Cerebellar nuclear complex (tissue), 1 donor: ENCODE results near the gene ROMO1.
"Not testable (repeated sequence)": the region's sequence is repeated elsewhere in the genome, so short reads cannot be mapped to it uniquely, and the experiment has no call there.

ENCODE experiments used
- DNase-seq, 2 experiments: peaks; one replicate each; lab custom pipeline; 2025; lab: John Stamatoyannopoulos, UW

Gene ROMO1

DNA sequence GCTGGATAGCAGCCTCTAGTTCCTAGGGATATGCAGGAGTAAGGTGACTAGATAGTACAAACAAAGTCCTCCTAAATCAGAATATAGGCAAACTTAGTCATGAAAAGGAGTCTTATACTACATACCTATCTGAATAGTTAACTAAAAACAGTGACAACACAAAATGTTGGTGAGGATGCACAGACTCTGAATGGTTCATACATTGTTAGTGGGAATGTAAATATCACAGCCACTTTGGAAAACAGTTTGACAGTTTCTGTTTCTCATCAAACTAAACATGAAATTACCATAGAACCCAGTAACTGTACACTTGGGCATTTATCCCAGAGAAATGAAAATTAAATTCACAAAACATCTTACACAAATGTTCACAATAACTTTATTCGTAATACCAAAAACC, 17.2 kb upstream of the ROMO1 start:
- no peak for DNase-seq

DNA sequence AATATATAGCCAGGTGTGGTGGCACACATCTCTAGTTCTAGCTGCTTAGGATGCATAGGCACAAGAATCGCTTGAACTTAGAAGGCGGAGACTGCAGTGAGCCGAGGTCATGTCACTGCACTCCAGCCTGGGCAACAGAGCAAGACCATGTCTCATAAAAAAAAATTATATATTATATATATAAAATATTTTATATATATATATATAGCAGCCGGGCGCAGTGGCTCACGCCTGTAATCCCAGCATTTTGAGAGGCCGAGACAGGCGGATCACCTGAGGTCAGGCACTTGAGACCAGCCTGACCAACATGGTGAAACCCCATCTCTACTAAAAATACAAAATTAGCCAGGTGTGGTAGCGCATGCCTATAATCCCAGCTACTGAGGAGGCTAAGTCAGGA, 13.8 kb upstream of the ROMO1 start:
- not testable (repeated sequence) for DNase-seq

DNA sequence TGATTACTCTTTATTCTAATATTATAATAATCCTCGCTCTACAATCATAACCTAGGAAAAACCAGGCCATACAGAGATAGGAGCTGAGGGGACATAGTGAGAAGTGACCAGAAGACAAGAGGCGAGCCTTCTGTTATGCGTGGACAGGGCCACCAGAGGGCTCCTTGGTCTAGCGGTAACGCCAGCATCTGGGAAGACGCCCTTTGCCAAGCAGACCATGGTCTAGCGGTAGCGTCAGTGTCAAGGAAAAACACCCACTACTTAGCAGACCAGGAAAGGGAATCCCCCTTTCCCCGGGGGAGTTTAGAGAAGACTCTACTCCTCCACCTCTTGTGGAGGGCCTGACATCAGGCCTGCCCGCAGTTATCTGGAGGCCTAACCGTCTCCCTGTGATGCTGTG, 12.3 kb upstream of the ROMO1 start:
- DNase-seq = not testable (repeated sequence)

DNA sequence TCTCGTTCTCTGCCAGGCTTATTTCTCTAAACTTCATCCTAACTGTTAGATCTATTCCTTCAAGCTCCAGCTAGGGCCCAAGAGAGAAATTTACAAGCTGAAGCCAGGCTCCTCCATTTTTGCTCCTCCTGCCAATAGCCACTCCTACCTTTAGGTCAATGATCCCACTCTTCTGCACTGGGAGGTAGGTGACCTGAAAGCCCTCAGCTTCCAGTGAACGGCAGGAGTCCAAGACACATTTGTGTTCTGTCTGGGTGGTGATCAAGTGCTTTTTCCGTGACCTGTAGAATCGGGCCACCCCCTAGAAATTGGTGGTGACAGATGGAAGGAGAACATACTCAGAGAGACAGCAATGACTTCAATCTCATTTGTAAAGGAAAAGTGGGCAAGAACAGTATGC, 8.9 kb upstream of the ROMO1 start:
- no peak for DNase-seq

DNA sequence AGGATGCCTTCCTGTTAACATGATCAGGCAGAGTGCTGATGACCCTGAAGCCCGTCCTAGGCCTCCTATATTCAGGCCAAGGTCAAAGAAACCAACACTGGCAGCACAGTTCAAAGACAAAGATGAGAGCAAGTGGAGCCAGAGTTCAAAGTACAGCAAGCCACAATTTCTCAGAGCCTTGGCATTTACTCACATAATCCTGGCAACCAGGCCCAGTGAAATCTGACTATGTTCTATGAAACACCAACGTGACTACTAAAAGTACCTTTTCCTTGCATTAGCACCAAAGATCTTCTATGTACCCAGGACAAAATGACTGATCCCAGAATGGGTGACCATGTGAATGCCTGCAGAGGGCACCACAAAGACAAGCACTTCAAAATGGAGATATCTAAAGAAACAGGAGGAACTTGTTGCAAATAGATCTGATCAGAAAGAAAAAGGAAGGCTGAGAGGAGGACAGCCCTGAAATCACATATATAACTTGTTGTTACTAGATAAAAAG, 3.9 kb upstream of the ROMO1 start:
- no peak for DNase-seq

DNA sequence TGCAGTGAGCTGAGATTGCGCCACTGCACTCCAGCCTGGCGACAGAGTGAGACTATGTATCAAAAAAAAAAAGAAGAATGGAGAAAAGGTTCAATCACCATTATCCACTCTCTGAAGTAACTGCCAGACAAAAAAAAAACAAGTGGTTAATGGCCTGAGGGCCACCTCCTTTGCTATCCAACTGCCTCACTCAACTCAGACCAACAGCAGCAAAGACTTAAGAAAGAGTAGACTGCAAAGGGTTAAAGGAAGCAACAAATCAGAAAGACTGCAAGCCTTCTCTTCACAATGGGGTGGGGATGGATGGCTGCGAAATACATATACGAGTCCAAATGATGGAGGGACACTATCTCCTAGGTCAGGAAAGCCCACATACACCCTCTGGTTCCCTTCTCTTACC, 3.2 kb upstream of the ROMO1 start:
- DNase-seq = no peak

DNA sequence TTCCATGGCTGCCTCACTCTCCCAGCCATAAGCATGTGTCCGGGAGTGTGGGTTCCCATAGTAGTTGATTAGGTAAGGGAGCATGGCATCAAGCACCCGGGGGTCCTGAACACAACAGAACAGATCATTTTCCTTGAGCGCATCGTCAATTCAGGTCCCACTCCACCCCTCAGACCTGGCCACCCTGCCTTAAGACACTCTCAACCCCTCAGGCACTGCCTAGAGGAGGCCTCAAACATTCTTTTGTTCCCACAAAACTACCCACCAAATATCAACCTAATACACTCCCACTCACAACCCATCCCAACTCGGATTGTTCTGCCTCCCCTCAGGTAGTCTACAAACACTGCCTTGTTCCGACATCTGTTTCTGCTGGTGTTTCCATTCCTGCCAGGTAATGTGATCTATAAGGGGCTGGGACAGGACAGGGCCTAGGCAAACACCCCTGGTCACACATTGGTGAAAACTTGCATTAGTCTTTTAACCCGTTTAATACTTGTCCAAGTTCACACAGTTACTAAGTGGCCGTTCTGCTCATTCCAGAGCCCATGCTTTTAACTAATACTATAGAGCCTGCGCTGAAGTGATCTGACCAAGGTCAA, 1.4 kb upstream of the ROMO1 start:
- DNase-seq = no peak

DNA sequence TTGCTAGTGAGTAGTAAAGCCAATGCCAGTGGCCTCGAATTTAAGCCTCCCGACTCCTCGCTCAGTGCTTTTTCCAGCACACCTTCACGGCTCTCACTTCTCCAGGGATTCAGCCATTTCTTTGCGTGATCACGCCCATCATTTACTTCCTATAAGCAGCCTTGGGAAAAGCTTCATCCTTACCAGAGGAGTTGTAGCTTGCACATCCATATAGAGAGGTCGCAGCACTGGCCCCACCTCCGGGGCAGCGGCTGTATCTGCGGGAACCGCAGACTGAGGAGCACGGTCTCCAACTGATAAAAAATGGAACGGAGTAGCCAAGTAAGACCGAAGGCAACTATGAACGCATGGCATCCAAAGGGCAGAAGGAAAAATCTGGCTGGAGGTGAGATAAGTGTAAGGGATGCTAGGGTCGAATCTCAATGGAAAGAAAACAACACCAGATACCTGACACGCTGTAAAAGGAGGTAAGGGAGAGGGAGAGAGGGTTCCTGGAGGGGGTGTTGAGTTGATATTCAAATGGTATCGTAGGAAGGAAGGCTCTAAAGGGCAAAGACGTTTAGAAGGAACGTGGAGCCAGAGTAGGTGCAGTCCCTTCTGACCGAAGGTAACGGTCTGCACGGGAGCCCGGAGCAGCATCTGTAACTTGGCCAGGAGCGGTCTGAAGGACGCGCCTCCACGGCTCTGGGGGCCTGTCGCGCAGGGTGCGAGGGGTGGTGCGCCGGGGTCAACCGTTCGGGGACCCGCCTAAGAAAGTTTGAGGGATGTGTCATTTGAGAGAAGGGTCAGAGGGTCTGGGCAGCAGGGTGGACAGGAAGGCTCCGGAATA, 693 bp upstream of the ROMO1 start:
- no peak for DNase-seq

DNA sequence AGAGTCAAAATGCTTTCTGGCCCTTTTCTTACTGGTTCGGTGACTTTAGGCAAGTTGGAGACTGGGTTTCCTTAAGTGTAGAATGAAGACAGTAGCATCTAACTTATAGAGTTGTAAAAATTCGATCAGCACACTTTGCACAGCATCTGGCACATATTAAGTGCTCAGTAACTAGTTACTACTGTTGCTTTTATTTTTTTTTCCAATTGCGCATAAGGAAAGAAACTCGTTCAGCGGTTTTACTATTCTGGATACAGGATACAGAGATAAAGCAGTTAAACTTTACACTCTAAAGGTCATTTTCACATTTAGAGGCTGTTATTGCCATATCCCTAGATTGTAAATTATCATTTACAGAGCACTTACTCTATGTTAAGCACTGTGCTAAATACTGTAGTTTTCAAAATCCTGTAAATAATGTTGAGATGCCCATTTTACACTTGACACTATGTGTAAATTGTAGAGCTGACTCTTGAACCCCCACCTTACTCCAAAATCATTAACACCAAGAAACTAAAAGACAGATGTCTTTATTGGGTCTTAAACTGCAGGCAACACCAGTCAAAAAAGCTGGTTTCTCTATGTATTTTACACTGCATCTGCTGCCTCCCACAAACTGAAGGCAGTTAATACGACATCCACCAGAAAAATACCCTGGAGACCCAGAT, 886 bp downstream of the ROMO1 start:
- no peak for DNase-seq

DNA sequence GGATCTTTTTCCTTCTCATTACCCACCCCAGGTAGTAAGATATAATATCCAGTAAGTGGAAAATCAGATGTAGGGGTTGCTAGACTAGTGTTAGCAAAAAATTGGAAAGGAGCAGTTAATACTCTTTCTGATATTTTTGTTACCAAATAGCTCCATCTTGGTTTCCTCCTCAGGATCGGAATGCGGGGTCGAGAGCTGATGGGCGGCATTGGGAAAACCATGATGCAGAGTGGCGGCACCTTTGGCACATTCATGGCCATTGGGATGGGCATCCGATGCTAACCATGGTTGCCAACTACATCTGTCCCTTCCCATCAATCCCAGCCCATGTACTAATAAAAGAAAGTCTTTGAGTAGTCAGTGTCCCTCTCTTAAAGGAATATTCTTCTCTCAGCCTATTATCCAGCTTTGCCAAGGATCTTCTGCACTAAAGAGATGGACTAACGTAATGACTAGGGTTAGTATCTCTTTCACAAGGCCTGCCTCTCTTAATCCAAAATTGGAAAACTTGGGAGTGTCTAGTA, 1.5 kb downstream of the ROMO1 start:
- no peak for DNase-seq

DNA sequence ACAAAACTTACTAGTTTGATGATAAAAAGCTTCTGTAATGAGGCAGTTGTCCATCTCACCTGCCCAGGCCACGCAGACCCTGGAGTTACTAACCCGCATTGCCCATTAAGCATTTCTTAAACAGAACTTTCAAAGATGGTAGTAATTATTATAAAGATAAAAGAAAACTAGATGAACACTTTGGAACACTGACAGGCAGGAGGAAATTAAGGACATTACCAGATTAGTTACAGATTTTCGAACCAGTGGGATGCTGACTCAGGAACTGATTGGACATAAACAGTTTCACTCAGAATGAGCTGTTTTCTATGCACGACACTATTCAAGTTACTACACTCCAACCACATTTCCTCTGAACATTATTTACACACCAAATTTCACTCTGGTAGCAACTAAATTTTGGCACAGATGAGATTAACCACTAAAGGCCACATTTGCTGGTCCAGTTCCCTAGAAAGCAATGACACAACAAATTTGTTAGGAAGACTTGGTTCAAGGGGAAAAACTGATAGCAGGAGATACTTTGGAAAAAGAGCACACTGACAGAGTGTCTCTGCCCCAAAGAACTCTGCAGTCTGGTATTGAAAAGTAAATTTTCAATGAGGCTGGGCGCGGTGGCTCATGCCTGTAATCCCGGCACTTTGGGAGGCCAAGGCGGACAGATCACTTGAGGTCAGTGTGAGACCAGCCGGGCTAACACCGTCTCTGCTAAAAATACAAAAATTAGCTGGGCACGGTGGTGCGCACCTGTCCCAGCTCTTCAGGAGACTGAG, 3.0 kb downstream of the ROMO1 start:
- DNase-seq = no peak

DNA sequence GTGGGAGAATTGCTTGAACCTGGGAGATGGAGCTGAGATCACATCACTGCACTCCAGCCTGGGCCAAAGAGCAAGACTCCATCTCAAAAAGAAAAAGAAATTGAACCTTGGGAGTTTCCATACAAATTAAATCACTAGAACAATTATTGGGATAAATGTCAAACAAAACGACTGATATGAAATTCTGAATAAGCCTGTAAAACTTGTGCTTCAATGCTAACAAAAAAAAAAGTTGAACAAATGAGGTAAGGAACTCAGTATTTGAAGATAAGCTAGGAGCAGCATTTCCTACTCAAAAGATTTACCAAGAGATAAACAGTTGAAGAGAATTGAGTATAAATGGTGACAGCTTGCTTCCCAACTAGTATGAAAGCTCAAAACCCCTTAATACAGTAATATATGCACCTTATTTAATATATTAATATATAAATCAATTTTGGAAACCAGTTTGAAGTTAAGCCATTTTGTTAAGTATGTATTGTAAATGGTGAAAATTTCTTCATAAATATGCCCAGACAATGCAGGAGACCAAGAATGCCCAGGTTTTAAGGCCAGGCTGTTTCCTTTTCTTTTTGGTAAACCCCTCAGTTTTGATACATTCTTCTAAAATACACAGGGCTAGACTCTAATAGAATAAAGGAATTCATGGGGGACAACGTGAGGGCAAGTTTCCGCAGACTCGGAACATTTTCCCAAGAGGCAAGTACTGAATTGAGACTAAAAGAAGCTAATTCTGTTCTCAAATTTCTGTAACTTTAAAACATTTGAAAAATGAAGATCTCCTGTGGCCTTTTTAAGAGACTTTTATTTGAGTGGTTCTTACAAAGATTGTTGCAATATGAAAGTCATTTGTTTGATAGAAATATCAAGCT, 3.9 kb downstream of the ROMO1 start:
- no peak for DNase-seq

DNA sequence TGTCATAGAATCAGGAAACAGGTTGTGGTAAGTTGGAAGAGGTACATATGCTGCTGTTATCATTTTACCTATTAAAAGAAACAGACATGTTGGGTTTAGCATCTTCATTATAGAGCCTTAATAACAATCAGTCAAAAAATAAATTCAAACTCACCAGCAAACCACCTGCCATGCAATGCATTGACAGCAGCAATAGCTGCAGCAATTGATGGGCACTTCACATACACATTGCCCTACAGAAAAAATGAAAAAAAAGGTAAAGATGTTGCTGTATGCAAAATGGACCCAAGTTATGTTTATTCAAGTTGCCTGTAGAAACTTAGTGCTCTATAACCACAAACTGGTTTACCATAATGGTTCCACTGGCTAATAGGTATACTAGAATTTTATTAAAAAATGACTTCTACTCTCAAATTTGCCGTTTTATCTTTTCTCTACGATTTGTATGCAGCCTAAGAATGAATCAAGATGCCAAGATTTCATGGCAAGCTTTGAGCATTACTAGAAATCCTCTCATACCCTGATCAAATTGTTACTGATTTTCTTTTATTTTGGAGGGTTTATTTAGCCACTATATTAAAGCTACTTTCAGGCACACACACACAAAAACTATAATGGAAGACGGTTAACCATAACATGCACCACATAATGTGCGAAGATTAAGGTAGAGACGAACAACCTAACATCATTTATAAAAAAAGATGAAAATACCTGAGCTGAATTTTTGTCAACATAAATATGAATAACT, 5.5 kb downstream of the ROMO1 start:
- no peak for DNase-seq

DNA sequence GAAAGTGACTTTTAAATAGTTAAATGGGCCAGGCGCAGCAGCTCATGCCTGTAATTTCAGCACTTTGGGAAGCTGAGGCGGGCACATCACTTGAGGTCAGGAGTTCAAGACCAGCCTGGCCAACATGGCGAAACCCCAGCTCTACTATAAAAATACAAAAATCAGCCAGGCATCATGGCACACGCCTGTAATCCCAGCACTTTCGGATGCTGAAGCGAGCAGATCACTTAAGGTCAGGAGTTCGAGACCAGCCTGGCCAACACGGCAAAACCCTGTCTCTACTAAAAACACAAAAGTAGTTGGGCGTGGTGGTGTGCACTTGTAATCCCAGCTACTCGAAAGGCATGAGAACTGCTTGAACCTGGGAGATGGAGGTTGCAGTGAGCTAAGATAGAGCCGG, 6.7 kb downstream of the ROMO1 start:
- not testable (repeated sequence) for DNase-seq

DNA sequence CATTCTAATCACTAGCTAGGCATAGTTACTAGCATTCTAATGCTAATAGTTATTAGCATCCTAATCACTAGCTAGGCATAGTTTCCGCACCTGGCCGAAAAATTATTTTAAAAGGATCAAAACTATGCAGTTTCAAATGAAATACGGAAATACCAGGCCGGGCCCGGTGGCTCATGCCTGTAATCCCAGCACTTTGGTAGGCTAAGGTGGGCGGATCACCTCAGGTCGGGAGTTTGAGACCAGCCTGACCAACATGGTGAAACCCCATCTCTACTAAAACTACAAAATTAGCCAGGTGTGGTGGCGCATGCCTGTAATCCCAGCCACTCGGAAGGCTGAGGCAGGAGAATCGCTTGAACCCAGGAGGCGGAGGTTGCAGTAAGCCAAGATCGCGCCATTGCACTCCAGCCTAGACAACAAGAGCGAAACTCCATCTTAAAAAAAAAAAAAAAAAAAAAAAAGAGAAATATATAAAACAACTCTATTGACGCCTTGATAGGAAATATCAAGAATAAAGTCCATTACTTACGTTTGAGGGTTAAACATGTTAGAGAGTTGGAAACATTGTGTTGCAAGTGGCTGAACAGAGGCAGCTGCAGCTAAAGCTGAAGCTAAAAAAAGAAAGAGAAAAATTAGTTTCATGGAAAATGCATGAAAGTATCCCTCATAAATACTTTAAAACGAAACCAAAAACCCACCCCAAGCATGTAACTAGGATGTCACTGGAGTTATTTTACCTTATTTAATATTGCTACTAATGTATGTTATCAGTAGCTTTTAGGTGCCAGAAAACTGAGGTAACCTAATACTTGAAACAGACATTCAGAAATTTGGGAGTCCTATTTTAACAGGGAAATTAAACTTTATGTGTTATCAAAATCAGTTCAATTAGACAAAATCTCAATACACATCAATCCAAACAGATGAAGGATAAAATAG, 7.7 kb downstream of the ROMO1 start:
- DNase-seq = not testable (repeated sequence)

DNA sequence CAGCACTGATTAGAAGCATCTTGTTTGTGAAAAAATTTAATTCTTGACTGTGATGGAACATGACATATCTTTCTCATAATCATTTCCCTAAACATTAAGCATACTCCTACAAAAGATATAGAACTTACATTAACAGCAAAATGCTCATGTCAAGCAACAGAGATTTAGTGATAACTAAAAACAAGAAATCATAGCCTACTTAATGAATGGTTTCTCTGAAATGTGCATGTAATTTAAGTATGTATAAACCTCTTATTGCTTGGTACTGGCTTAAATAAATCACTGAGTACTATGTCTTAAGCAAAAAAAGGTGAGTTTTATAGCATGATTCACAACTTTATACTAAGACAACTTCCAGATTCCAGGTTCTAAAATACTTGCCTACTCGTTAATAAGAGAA, 9.3 kb downstream of the ROMO1 start:
- DNase-seq = no peak

DNA sequence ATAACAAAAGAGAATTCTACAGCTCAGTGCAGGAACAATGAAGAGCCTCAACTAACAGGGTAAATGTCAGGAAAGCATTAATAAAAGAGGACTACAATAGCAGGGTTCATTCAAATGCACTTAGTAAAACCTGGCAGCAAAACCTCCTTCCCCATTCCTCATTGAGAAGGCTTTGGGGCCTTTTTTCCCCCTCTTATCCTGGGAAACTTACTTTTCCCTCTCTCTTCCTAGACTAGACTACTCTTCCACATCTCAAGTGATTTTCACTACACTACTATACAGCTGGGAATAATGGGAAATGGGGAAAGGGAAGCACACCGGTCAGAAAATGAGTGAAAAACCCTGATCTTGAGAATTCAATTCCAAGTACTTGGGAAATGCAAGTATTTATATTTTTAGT, 10.1 kb downstream of the ROMO1 start:
- DNase-seq = no peak

DNA sequence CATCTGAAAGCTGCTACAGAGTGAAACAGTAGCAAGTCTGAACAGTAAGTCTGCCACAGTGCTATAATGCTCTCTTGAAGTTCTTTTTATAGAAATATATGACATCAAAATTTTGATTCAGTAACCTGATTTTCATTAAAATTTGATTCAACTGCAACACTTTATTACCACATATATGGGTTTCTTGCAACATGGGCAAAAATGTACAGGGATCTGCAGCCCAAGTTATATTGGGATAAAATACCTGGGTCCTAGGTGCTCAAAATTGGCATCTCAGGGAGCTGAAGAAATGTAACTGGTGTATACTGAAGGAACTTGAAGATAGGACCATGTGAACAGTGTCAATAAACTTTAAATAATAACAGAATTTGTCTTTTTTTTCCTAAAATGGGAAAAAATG, 10.8 kb downstream of the ROMO1 start:
- no peak for DNase-seq
